ENCODE data around the gene CD99L2.

CD99L2 gene

DNA sequence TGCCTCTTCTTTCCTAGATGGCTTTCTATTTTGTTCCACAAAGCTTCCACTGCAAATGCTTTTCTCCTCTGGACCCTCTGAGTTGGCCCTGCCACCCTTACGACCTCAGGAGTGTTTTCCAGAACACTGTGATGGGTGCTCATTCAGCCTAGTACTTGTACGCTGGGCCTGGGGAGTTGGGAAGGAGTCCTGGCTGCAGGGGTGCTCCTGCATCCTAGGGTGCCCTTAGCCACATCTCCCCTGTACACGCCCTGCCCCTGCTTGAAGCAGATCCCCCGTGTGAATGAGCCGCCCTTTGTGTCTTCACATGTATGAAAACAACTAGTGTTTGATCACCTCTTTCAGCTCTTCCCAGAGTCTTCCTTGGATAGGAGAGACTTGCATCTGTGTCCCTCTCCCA lies 141.1 kb downstream of the CD99L2 start:
- Mint-ChIP-seq H3K27ac (peak overlapping the region in 1 of 2 donors; percentile 62), H3K36me3 (ENCODE audit: insufficient read depth) (peaks cover 44% of the 10 kb centered on the region), H3K4me3 (no peak overlapping the region), H3K4me1 (ENCODE audit: low read depth in 2 of 2) (no peaks in the 10 kb centered on the region), H3K9me3 (no peaks in the 10 kb centered on the region), H3K27me3 (no peaks in the 10 kb centered on the region)
- DNase-seq (no peak), ATAC-seq (replicated peaks) (no peak)

DNA sequence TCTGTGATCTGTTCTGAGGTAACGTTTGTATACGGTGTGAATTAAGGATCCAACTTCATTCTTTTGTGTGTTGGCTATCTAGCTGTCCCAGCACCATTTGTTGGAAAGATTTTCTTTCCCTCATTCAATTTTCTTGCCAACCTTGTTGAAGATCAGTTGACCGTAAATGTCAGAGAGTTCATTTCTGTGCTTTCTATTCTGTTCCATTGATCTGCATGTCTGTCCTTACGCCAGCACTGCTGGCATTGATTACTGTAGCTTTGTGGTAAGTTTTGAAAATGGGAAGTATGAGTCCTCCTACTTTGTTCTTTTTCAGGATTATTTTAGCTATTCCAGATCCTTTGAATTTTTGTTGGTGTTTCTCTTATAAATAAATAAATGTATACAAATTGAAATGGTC lies 144.5 kb downstream of the CD99L2 start:
- ATAC-seq (replicated peaks): no peak
- DNase-seq: no peak
- peak overlapping the region in 1 of 2 donors; percentile 65 for H3K27ac Mint-ChIP-seq
- no peaks in the 10 kb centered on the region for H3K9me3 Mint-ChIP-seq
- no peaks in the 10 kb centered on the region for H3K27me3 Mint-ChIP-seq
- no peak overlapping the region for H3K4me3 Mint-ChIP-seq
- peaks cover 50% of the 10 kb centered on the region for H3K36me3 Mint-ChIP-seq (ENCODE audit: insufficient read depth)
- no peaks in the 10 kb centered on the region for H3K4me1 Mint-ChIP-seq (ENCODE audit: low read depth in 2 of 2)

GRCh38 chrX:150753357-150753756 lies 145.1 kb downstream of the CD99L2 start:
- Mint-ChIP-seq H3K4me1 (ENCODE audit: low read depth in 2 of 2) (no peaks in the 10 kb centered on the region), H3K9me3 (no peaks in the 10 kb centered on the region), H3K36me3 (ENCODE audit: insufficient read depth) (peaks cover 49% of the 10 kb centered on the region), H3K27ac (peak overlapping the region in 1 of 2 donors; percentile 46), H3K4me3 (no peak overlapping the region), H3K27me3 (no peaks in the 10 kb centered on the region)
- no peak for ATAC-seq (replicated peaks)
- DNase-seq: no peak

GRCh38 chrX:150752124-150752523 lies 146.3 kb downstream of the CD99L2 start:
- no peak for DNase-seq
- Mint-ChIP-seq H3K4me3 (no peak overlapping the region), H3K27ac (no peak overlapping the region), H3K36me3 (ENCODE audit: insufficient read depth) (peaks cover 46% of the 10 kb centered on the region), H3K9me3 (no peaks in the 10 kb centered on the region), H3K4me1 (ENCODE audit: low read depth in 2 of 2) (no peaks in the 10 kb centered on the region), H3K27me3 (no peaks in the 10 kb centered on the region)
- ATAC-seq (replicated peaks): no peak

GRCh38 chrX:150736475-150736874 lies 162.0 kb downstream of the CD99L2 start:
- Mint-ChIP-seq H3K27me3 (no peaks in the 10 kb centered on the region), H3K4me3 (peak overlapping the region in 1 of 2 donors; percentile 46), H3K27ac (peak overlapping the region; percentile 36 to 81), H3K36me3 (ENCODE audit: insufficient read depth) (peaks cover 47% of the 10 kb centered on the region), H3K4me1 (ENCODE audit: low read depth in 2 of 2) (peaks cover 4 to 16% of the 10 kb centered on the region in 2 donors), H3K9me3 (no peaks in the 10 kb centered on the region)
- DNase-seq (no peak), ATAC-seq (replicated peaks) (no peak)

- Mint-ChIP-seq H3K27me3 (no peaks in the 10 kb centered on the region), H3K27ac (no peak overlapping the region)
- DNase-seq: no peak
Measured at GRCh38 chrX:150731795-150732194, 166.7 kb downstream of the CD99L2 start.

GRCh38 chrX:150730719-150731118 lies 167.7 kb downstream of the CD99L2 start:
- Mint-ChIP-seq H3K27me3 (no peaks in the 10 kb centered on the region), H3K4me3 (no peak overlapping the region), H3K4me1 (ENCODE audit: low read depth in 2 of 2) (peaks cover 9 to 10% of the 10 kb centered on the region in 2 donors), H3K9me3 (no peaks in the 10 kb centered on the region), H3K27ac (no peak overlapping the region), H3K36me3 (ENCODE audit: insufficient read depth) (peaks cover 59% of the 10 kb centered on the region)
- DNase-seq (no peak), ATAC-seq (replicated peaks) (no peak)

More at GRCh38 chrX:150731795-150732194, 166.7 kb downstream of the CD99L2 start:
- H3K9me3 Mint-ChIP-seq: no peaks in the 10 kb centered on the region
- H3K4me3 Mint-ChIP-seq: no peak overlapping the region
- no peak for ATAC-seq (replicated peaks)
- peaks cover 7 to 12% of the 10 kb centered on the region in 2 donors for H3K4me1 Mint-ChIP-seq (ENCODE audit: low read depth in 2 of 2)
- H3K36me3 Mint-ChIP-seq (ENCODE audit: insufficient read depth): peaks cover 58% of the 10 kb centered on the region

- peaks cover 11 to 15% of the 10 kb centered on the region in 2 donors for H3K4me1 Mint-ChIP-seq (ENCODE audit: low read depth in 2 of 2)
- no peaks in the 10 kb centered on the region for H3K27me3 Mint-ChIP-seq
- no peak for DNase-seq
- H3K27ac Mint-ChIP-seq: peak overlapping the region in 1 of 2 donors; percentile 46
- no peaks in the 10 kb centered on the region for H3K9me3 Mint-ChIP-seq
- H3K4me3 Mint-ChIP-seq: no peak overlapping the region
- H3K36me3 Mint-ChIP-seq (ENCODE audit: insufficient read depth): peaks cover 58% of the 10 kb centered on the region
- no peak for ATAC-seq (replicated peaks)
Measured at GRCh38 chrX:150729956-150730355, 168.5 kb downstream of the CD99L2 start.

DNA sequence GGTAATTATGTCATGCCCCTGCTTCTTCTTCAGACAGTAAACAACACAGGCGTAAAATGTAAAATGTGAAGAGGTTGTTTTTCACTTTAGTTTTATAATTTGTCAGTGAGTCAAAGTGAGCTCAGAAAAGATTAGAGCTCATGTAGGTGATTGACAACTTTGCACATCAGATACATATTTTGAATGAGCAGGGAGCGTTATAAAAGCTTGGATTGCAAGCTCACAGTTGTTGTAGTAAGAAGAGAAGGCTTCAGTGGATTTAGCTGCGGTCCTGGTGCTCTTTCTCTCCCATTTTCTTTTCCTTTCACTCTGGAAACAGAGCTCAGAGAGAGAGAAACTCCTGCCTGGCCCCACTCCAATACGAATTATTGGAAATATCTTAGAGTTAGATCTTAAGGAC lies 178.8 kb downstream of the CD99L2 start:
- no peaks in the 10 kb centered on the region for H3K9me3 Mint-ChIP-seq
- DNase-seq (no peak), ATAC-seq (replicated peaks) (no peak)
- H3K27ac Mint-ChIP-seq: no peak overlapping the region
- peaks cover 17 to 18% of the 10 kb centered on the region in 2 donors for H3K4me1 Mint-ChIP-seq (ENCODE audit: low read depth in 2 of 2)
- no peaks in the 10 kb centered on the region for H3K27me3 Mint-ChIP-seq
- peaks cover 20% of the 10 kb centered on the region for H3K36me3 Mint-ChIP-seq (ENCODE audit: insufficient read depth)
- H3K4me3 Mint-ChIP-seq: no peak overlapping the region

Data from effector memory CD8-positive, alpha-beta T cell (primary cell).